ENCODE data around the gene FAM168B.
"Not testable (repeated sequence)": the region's sequence is repeated elsewhere in the genome, so short reads cannot be mapped to it uniquely, and the experiment has no call there.

The FAM168B gene

GRCh38 chr2:131093006-131093695, at the start of gene FAM168B:
Gene FAM168B, minus strand, starts transcription at chr2:131093460. Its CDS starts 10,814 bp downstream, at chr2:131082646.
- peak; percentile 42 for DNase-seq

GRCh38 chr2:131142849-131143248, 49.6 kb upstream of the FAM168B start:
- no peak for DNase-seq

GRCh38 chr2:131140581-131140980, 47.3 kb upstream of the FAM168B start:
- no peak for DNase-seq

- DNase-seq: no peak
These were observed 39.5 kb upstream of the FAM168B start for GRCh38 chr2:131132729-131133128.

- no peak for DNase-seq
These were observed 37.0 kb upstream of the FAM168B start for GRCh38 chr2:131130298-131130596.

- no peak for DNase-seq
These were observed 34.7 kb upstream of the FAM168B start for GRCh38 chr2:131127981-131128380.

GRCh38 chr2:131127076-131127475, 33.8 kb upstream of the FAM168B start:
- DNase-seq: no peak

GRCh38 chr2:131126436-131126835, 33.2 kb upstream of the FAM168B start:
- no peak for DNase-seq

- DNase-seq: no peak
These were observed 32.0 kb upstream of the FAM168B start for GRCh38 chr2:131125195-131125757.

- no peak for DNase-seq
These were observed 29.9 kb upstream of the FAM168B start for GRCh38 chr2:131123192-131123591.

- no peak for DNase-seq
These were observed 29.2 kb upstream of the FAM168B start for GRCh38 chr2:131122496-131122895.

- no peak for DNase-seq
These were observed 28.2 kb upstream of the FAM168B start for GRCh38 chr2:131121464-131121863.

GRCh38 chr2:131120815-131121317, 27.6 kb upstream of the FAM168B start:
- no peak for DNase-seq

GRCh38 chr2:131115752-131116151, 22.5 kb upstream of the FAM168B start:
- no peak for DNase-seq

GRCh38 chr2:131114950-131115349, 21.7 kb upstream of the FAM168B start:
- not testable (repeated sequence) for DNase-seq

GRCh38 chr2:131113566-131114227, 20.4 kb upstream of the FAM168B start:
- no peak for DNase-seq

- no peak for DNase-seq
These were observed 19.3 kb upstream of the FAM168B start for GRCh38 chr2:131112529-131112928.

- DNase-seq: no peak
These were observed 12.9 kb upstream of the FAM168B start for GRCh38 chr2:131105950-131106801.

- peak; percentile 51 for DNase-seq
These were observed 12.1 kb upstream of the FAM168B start, which contains the start of gene PLEKHB2 for GRCh38 chr2:131105156-131105949. Gene PLEKHB2, plus strand, starts transcription at chr2:131105336. Its CDS starts 15,606 bp downstream, at chr2:131120942.

GRCh38 chr2:131104487-131105155, 11.4 kb upstream of the FAM168B start:
- DNase-seq: no peak

GRCh38 chr2:131103165-131103564, 9.9 kb upstream of the FAM168B start:
- DNase-seq: no peak
